ENCODE measurements around the gene TRDN.
"Not testable (repeated sequence)": the region's sequence is repeated elsewhere in the genome, so short reads cannot be mapped to it uniquely, and the experiment has no call there.

The TRDN gene

GRCh38 chr6:123489589-123489988 is 147.2 kb downstream of the TRDN start:
- DNase-seq: no peak

DNA sequence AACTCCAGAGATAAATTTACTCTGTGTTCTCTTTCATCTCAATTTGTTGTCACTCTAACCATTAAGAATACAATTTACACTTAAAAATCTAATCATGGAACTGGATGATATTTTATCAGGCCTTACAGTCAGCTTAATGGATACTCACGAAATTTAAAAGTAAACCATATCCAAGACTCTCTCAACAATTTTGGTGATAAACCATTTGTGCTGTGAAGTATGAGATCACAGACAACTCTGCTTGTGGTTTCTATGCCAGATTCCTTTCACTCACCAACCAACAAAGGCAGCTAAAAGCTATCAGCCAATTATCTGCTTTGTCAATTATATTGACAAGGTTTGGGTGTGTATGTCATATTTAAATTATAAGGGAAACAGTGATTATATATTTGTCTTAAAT is 155.8 kb downstream of the TRDN start:
- DNase-seq: no peak

DNA sequence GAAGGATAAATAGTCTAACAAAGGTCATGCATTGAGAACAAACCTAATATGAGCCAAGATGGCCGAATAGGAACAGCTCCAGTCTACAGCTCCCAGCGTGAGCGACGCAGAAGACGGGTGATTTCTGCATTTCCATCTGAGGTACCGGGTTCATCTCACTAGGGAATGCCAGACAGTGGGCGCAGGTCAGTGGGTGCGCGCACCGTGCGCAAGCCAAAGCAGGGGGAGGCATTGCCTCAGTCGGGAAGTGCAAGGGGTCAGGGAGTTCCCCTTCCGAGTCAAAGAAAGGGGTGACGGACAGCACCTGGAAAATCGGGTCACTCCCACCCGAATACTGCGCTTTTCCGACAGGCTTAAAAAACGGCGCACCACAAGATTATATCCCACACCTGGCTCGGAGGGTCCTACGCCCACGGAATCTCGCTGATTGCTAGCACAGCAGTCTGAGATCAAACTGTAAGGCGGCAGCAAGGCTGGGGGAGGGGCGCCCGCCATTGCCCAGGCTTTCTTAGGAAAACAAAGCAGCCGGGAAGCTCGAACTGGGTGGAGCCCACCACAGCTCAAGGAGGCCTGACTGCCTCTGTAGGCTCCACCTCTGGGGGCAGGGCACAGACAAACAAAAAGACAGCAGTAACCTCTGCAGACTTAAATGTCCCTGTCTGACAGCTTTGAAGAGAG is 164.6 kb downstream of the TRDN start:
- DNase-seq: not testable (repeated sequence)

- no peak for DNase-seq
Measured at GRCh38 chr6:123467392-123467791, 169.4 kb downstream of the TRDN start.

- DNase-seq: no peak
Measured at GRCh38 chr6:123462152-123462551, 174.6 kb downstream of the TRDN start.

GRCh38 chr6:123458218-123458617 is 178.5 kb downstream of the TRDN start:
- no peak for DNase-seq

DNA sequence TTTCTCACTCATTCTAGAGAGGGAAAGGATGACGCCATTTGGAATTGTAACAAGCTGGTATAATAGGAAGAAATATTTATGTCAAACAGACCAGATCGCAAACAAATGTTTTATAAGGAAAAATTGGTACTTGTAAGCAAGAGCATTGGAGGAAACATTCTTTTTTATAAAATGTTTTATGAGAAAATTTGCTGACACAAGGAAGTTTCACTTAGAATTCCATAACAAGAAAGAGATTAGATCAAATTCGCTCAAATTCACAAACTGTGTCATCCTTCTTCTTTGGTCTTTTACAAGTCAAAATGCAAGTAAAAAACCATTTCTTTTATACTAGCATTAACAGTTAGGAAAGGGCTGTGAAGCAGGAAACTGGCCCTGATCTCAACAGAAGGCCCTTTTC is 179.9 kb downstream of the TRDN start:
- no peak for DNase-seq

DNA sequence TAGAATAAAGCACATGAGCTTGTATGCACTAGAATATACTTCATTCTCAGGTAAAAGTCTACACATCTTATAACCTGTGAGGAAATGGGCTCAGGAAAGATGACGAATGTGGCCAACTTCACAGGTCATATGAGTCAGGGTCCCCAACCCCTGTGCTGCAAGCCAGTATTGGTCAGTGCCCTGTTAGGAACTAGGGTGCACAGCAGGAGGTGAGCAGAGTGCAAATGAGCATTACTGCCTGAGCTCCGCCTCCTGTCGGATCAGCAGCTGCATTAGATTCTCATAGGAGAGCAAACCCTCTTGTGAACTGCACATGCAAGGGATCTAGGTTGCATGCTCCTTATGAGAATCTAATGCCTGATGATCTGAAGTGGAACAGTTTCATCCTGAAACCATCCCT is 182.3 kb downstream of the TRDN start:
- no peak for DNase-seq

DNA sequence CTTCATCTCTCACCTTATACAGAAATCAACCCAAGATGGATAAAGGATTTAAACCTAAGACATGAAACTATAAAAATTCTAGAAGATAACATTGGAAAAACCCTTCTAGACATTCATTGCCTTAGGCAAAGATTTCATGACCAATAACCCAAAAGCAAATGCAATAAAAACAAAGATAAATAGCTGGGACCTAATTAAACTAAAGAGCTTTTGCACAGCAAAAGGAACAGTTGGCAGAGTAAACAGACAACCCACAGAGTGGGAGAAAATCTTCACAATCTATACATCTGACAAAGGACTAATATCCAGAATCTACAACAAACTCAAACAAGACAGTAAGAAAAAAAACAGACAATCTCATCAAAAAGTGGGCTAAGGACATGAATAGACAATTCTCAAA is 183.7 kb downstream of the TRDN start:
- DNase-seq: not testable (repeated sequence)

DNA sequence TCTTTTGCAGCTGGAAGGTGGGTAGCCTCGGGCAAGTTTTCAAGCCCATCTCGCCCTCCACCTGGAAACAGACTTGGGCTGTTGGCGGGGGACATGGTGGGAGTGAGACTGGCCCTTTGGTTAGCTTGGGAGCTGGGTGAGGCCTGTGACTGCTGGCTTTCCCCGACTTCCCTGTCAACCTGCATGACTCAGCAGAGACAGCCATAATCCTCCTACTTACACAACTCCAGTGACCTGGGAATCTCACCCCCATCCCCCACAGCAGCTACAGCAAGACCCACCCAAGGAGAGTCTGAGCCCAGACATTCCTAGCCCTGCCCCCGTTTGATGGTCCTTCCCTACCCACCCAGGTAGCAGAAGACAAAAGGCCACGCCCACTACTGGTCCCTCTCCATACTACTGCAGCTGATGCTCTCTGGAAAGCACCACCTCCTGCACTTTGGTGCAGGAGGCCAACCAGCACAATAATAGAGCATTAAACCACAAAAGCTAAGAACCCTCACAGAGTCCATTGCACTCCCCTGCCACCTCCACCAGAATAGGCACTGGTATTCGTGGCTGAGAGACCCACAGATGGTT is 188.4 kb downstream of the TRDN start:
- no peak for DNase-seq

GRCh38 chr6:123447315-123447937 is 189.3 kb downstream of the TRDN start:
- DNase-seq: no peak

DNA sequence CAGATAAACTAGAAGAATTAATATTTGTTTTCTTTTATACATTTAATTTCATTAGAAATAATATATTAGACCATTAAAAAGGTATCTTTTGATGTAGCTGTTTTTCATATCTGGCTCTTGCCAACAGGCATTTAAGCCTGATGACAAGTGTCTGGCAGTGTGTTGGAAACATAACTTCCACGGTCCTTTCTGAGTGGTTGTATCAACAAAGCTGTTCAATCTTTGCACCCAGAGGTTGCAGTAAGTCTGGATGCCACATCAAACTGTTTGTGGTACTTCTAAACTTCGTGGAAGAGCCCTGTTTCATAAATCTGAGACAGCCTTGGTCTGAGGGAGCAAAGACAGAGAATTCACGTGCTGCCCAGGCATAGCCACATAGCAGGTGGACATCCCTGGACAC is 197.4 kb downstream of the TRDN start:
- DNase-seq: no peak

GRCh38 chr6:123434186-123434585 is 202.6 kb downstream of the TRDN start:
- DNase-seq: no peak

- no peak for DNase-seq
Measured at GRCh38 chr6:123430970-123431369, 205.8 kb downstream of the TRDN start.

- DNase-seq: no peak
Measured at GRCh38 chr6:123427008-123427407, 209.7 kb downstream of the TRDN start.

DNA sequence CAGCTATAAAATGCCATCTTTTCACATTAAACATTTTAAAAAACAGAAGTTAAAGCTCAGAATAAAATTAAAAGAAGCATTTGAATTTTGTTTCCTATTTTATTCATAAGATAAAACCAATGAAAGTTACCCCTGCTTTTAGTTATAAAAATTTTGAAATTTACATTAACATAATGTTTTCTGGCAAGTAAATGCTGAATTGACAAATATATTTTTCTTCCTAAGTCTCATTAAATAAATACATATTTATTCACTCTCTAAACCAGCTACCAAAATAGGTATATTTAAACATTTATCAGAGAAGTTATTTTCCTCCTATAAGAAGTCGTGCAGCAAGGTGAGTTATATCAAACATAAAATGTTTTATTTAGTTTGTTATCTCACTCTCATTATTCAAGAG is 213.6 kb downstream of the TRDN start:
- no peak for DNase-seq

DNA sequence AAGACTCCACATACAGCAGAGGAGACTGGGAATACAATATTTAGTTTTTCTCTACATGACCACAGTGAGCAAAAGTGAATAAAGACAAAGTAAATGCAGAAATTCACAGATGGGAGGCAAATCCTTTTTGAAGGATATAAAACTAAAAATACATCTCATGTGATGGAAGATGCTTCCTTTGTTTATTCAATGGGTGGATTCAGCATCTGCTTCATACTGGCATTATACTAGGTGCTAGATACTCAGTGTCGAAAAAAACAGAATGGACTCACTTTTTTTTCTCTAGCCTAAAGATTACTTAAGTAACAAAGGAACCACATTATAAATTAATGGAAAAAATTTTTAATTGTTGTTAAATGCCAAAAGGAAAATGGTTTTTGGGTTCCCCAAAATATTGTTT is 216.2 kb downstream of the TRDN start:
- no peak for DNase-seq

DNA sequence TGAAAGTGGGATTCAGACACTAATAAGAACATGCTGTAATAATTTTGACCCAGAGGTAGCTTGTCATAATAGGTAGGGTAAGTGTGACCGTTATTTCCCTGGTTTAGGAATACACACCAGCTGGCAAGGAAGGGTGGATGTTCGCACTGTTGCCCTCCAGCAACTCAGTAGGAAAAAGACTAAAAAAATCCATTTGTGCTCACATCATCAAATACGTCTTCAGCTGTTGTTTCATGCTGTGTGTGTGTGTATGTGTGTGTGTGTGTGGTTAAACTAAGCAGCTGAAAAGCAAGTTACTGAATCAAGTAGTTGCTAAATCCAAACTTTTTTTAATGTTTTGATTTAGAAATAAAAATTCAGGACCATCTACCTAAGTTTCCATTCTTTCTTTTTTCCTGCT is 218.7 kb downstream of the TRDN start:
- no peak for DNase-seq

GRCh38 chr6:123417535-123417934 is 219.2 kb downstream of the TRDN start:
- DNase-seq: no peak

- DNase-seq: no peak
Measured at GRCh38 chr6:123415844-123416468, 220.8 kb downstream of the TRDN start.

GRCh38 chr6:123404975-123405374 is 231.8 kb downstream of the TRDN start:
- DNase-seq: no peak

DNA sequence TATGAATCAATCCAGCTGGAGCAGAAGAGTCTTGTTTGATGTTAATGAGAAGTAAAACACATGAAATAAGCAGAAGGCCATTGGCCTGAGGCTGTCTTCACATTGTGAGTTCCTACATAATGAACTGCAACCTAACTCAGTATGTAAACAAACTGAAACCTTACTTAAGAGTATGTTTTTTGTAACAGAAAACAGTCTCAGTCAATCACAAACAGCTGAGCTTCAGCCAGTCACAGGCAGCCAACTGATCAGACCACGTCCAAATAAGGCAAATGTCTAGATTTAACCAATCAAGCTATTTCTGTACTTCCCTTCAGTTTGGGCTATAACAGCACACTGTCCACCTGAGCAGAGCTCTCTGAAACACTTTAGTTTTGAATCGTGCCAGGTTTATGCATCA is 234.7 kb downstream of the TRDN start:
- no peak for DNase-seq

DNA sequence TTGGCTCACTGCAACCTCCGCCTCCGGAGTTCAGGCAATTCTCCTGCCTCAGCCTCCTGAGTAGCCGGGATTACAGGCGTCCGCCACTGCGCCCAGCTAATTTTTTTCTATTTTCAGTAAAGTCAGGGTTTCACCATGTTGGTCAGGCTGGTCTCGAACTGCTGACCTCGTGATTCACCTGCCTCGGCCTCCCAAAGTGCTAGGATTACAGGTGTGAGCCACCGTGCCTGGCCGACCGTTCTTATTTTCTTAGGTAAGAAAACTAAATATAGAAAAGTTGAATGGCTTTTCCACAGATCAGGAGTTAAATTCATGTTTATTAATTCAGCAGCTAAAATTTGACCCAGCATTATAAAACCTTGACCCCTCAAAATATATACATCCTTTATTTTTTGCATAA is 238.7 kb downstream of the TRDN start:
- no peak for DNase-seq

GRCh38 chr6:123393331-123393730 is 243.4 kb downstream of the TRDN start:
- no peak for DNase-seq

All from 8988T (cell line).